Type B pancreatic cell (in vitro differentiated cells): ENCODE measurements around the gene PRKAG1. TPM values are rescaled to one million over a fixed set of nuclear protein-coding genes. Genes with fewer than 3 reads are reported as not detected.

Source experiments
- DNase-seq: peaks from one replicate; pipeline ENCODE4 v3.0.0; 2021; ENCODE audit warnings: mixed read lengths; ENCODE audit not compliant: unreplicated experiment; ENCODE audit errors: extremely low spot score
- H3K27ac Mint-ChIP-seq: 2 replicates; pipeline ENCODE4 v1.8.0; 2021; ENCODE audit warnings: mild to moderate bottlenecking, mixed read lengths
- H3K27me3 Mint-ChIP-seq: 2 replicates; pipeline ENCODE4 v1.8.0; 2021; ENCODE audit warnings: mixed read lengths
- H3K36me3 Mint-ChIP-seq: 2 replicates; pipeline ENCODE4 v1.8.0; 2021; ENCODE audit warnings: mixed read lengths
- H3K4me1 Mint-ChIP-seq: one replicate; pipeline ENCODE4 v1.8.0; 2021; ENCODE audit warnings: mixed read lengths; ENCODE audit not compliant: unreplicated experiment
- H3K4me3 Mint-ChIP-seq: 2 replicates; pipeline ENCODE4 v1.8.0; 2021; ENCODE audit warnings: mild to moderate bottlenecking, mixed read lengths
- H3K9me3 Mint-ChIP-seq: 2 replicates; pipeline ENCODE4 v1.8.0; 2021; ENCODE audit warnings: mixed read lengths
- CTCF ChIP-seq: fragments of 200-600 bp; sonication (generic); conservative IDR thresholded peaks from 2 replicates; pipeline ENCODE4 v1.5.0; 2021; ENCODE audit warnings: antibody characterized with exemption, mild to moderate bottlenecking
- total RNA-seq: library from RNA; stranded (reverse); gene quantifications from 2 replicates; pipeline ENCODE4 v1.2.1, GENCODE V29; 2021; ENCODE audit warnings: low replicate concordance

PRKAG1 gene
- total RNA-seq, 1 donor from 2014 or later: 58.7 TPM

- no peak for TF ChIP-seq CTCF
- no peaks in the 10 kb centered on the region for H3K9me3 Mint-ChIP-seq
- no peak overlapping the region for H3K27ac Mint-ChIP-seq
- peaks cover 22% of the 10 kb centered on the region for H3K36me3 Mint-ChIP-seq
- H3K4me3 Mint-ChIP-seq: peak overlapping the region; percentile 58
- DNase-seq: no peak
- H3K4me1 Mint-ChIP-seq: peaks cover 15% of the 10 kb centered on the region
- H3K27me3 Mint-ChIP-seq: peaks cover 78% of the 10 kb centered on the region
Measured at GRCh38 chr12:48997719-48998496, 20.7 kb downstream of the PRKAG1 start.

GRCh38 chr12:48996794-48997718 is 21.5 kb downstream of the PRKAG1 start:
- H3K27me3 Mint-ChIP-seq: peaks cover 76% of the 10 kb centered on the region
- H3K9me3 Mint-ChIP-seq: no peaks in the 10 kb centered on the region
- peak overlapping the region; percentile 68 for H3K4me3 Mint-ChIP-seq
- H3K36me3 Mint-ChIP-seq: peaks cover 13% of the 10 kb centered on the region
- no peak for DNase-seq
- peaks cover 15% of the 10 kb centered on the region for H3K4me1 Mint-ChIP-seq
- H3K27ac Mint-ChIP-seq: peak overlapping the region; percentile 18
- peak; percentile 83 for TF ChIP-seq CTCF

- H3K36me3 Mint-ChIP-seq: peaks cover 1% of the 10 kb centered on the region
- H3K27me3 Mint-ChIP-seq: peaks cover 76% of the 10 kb centered on the region
- peaks cover 19% of the 10 kb centered on the region for H3K4me1 Mint-ChIP-seq
- H3K4me3 Mint-ChIP-seq: peak overlapping the region; percentile 81
- TF ChIP-seq CTCF: peak; percentile 83
- peak; percentile 89 for DNase-seq
- H3K27ac Mint-ChIP-seq: peak overlapping the region; percentile 57
- H3K9me3 Mint-ChIP-seq: no peaks in the 10 kb centered on the region
Measured at GRCh38 chr12:48995086-48995879, 23.3 kb downstream of the PRKAG1 start.

- H3K27me3 Mint-ChIP-seq: peaks cover 74% of the 10 kb centered on the region
- DNase-seq: no peak
- no peaks in the 10 kb centered on the region for H3K9me3 Mint-ChIP-seq
- no peak for TF ChIP-seq CTCF
- peaks cover 11% of the 10 kb centered on the region for H3K4me1 Mint-ChIP-seq
- no peaks in the 10 kb centered on the region for H3K36me3 Mint-ChIP-seq
- no peak overlapping the region for H3K4me3 Mint-ChIP-seq
- H3K27ac Mint-ChIP-seq: no peak overlapping the region
Measured at GRCh38 chr12:48994224-48995085, 24.1 kb downstream of the PRKAG1 start.
